Mesenchymal stem cell (in vitro differentiated cells and primary cell): ENCODE measurements around the gene TBPL1.
A peak's percentile ranks its signal among the peaks of the same experiment; 100 is the strongest.

Experiments used
- DNase-seq: peaks from one replicate; pipeline ENCODE4 v3.0.0-alpha.2; 2013
- H2AFZ ChIP-seq: one replicate; pipeline ENCODE4 v1.6.1; 2013; ENCODE audit warnings: low read depth, mild to moderate bottlenecking, control low read depth, inconsistent platforms, low read length, moderate library complexity
- H2AK5ac ChIP-seq: 2 replicates; pipeline ENCODE4 v1.6.1; 2013; ENCODE audit warnings: low read length, moderate library complexity, mild to moderate bottlenecking, inconsistent platforms; ENCODE audit not compliant: severe bottlenecking
- H2BK120ac ChIP-seq: one replicate; pipeline ENCODE4 v1.6.1; 2013; ENCODE audit warnings: low read depth, mild to moderate bottlenecking, inconsistent platforms, low read length, moderate library complexity
- H2BK12ac ChIP-seq, 2 experiments: one replicate each; pipeline ENCODE4 v1.6.1; 2013; ENCODE audit warnings: inconsistent platforms in 2 of 2, low read length in 2 of 2, mild to moderate bottlenecking in 2 of 2, moderate library complexity in 2 of 2, control low read depth in 1 of 2
- H2BK15ac ChIP-seq: one replicate; pipeline ENCODE4 v1.6.1; 2013; ENCODE audit warnings: mild to moderate bottlenecking, low read depth, inconsistent platforms; ENCODE audit not compliant: poor library complexity, severe bottlenecking
- H2BK5ac ChIP-seq: 2 replicates; pipeline ENCODE4 v1.6.1; 2013; ENCODE audit warnings: low read depth, mild to moderate bottlenecking, low read length, control low read depth, inconsistent platforms; ENCODE audit not compliant: poor library complexity, severe bottlenecking
- H3K14ac ChIP-seq, 2 experiments: one replicate each; pipeline ENCODE4 v1.6.1; 2013; ENCODE audit warnings: inconsistent platforms in 2 of 2, low read length in 2 of 2, control low read depth in 1 of 2, mild to moderate bottlenecking in 1 of 2, moderate library complexity in 1 of 2
- H3K18ac ChIP-seq, 2 experiments: one replicate each; pipeline ENCODE4 v1.6.1; 2013; ENCODE audit warnings: inconsistent platforms in 2 of 2, low read length in 2 of 2, control low read depth in 1 of 2, low read depth in 1 of 2, mild to moderate bottlenecking in 1 of 2
- H3K23ac ChIP-seq, 2 experiments: one replicate each; pipeline ENCODE4 v1.6.1; 2013; ENCODE audit warnings: inconsistent platforms in 2 of 2, low read length in 2 of 2, mild to moderate bottlenecking in 2 of 2, moderate library complexity in 2 of 2, control low read depth in 1 of 2
- H3K27ac ChIP-seq: 2 replicates; pipeline ENCODE4 v1.5.1; 2013; ENCODE audit warnings: mild to moderate bottlenecking, moderate library complexity, low read length, control low read depth, inconsistent platforms; ENCODE audit not compliant: poor library complexity, severe bottlenecking
- H3K27me3 ChIP-seq, 2 experiments: 2 replicates each; pipeline versions ENCODE4 v1.6.1 to v1.7.0; 2013; ENCODE audit warnings: low read length in 2 of 2, mild to moderate bottlenecking in 2 of 2, moderate library complexity in 2 of 2, control low read depth in 1 of 2, inconsistent platforms in 1 of 2; ENCODE audit not compliant: control insufficient read depth in 1 of 2, insufficient read depth in 1 of 2
- H3K36me3 ChIP-seq, 2 experiments: 2 replicates each; pipeline versions ENCODE4 v1.6.1 to v1.7.0; 2013; ENCODE audit warnings: low read length in 2 of 2, control low read depth in 1 of 2, inconsistent platforms in 1 of 2, low read depth in 1 of 2, mild to moderate bottlenecking in 1 of 2; ENCODE audit not compliant: insufficient read depth in 2 of 2, control insufficient read depth in 1 of 2
- H3K4ac ChIP-seq, 2 experiments: one replicate each; pipeline ENCODE4 v1.6.1; 2013; ENCODE audit warnings: inconsistent platforms in 2 of 2, low read length in 2 of 2, mild to moderate bottlenecking in 2 of 2, moderate library complexity in 2 of 2, control low read depth in 1 of 2, low read depth in 1 of 2
- H3K4me1 ChIP-seq: 2 replicates; pipeline ENCODE4 v1.6.1; 2013; ENCODE audit warnings: low read depth, low read length, control low read depth; ENCODE audit not compliant: control insufficient read depth, insufficient read depth
- H3K4me2 ChIP-seq: 2 replicates; pipeline ENCODE4 v1.6.1; 2013; ENCODE audit warnings: low read length, mild to moderate bottlenecking, inconsistent platforms; ENCODE audit not compliant: poor library complexity, severe bottlenecking
- H3K4me3 ChIP-seq, 2 experiments: 2 replicates each; pipeline versions ENCODE4 v1.5.1 to v1.7.0; 2013; ENCODE audit warnings: low read length in 2 of 2, mild to moderate bottlenecking in 2 of 2, control low read depth in 1 of 2, low read depth in 1 of 2; ENCODE audit not compliant: insufficient read depth in 1 of 2
- H3K79me1 ChIP-seq: replicated peaks from 2 replicates; pipeline ENCODE4 v1.6.1; 2013; ENCODE audit warnings: mild to moderate bottlenecking, control low read depth, low read length, inconsistent platforms; ENCODE audit not compliant: poor library complexity, severe bottlenecking
- H3K9ac ChIP-seq: 2 replicates; pipeline ENCODE4 v1.7.0; 2013; ENCODE audit warnings: mild to moderate bottlenecking, low read length, moderate library complexity
- H3K9me3 ChIP-seq: 2 replicates; pipeline ENCODE4 v1.7.0; 2013; ENCODE audit warnings: mild to moderate bottlenecking, low read length; ENCODE audit not compliant: control insufficient read depth
- H4K8ac ChIP-seq: one replicate; pipeline ENCODE4 v1.6.1; 2013; ENCODE audit warnings: inconsistent platforms, mild to moderate bottlenecking, low read length, moderate library complexity
- H4K91ac ChIP-seq: one replicate; pipeline ENCODE4 v1.6.1; 2013; ENCODE audit warnings: mild to moderate bottlenecking, low read length, inconsistent platforms
- WGBS: methylation state at CpG from one replicate; pipeline ENCODE4 v1.1.7; 2013; ENCODE audit warnings: mixed read lengths; 5-methylcytosine and 5-hydroxymethylcytosine counted together

Gene TBPL1

DNA sequence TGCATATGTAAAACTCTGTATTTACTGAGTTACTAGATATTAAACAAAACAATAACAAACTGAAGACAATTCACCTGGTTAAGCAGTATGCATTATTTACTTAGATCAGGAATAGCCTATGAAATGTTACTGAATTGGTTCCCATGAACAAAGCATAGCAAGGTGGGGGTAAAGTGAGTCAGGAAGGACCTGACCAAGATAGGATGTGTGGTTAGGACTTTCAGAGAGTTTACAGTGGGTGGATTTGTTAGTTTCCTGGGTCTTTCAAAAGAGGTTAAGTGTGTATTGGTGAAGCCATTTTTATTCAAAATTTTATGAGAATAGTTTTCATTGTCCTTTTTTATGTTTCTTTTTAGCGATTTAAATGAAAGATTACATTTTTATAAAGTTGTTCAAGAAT is 32.9 kb downstream of the TBPL1 start:
- Histone ChIP-seq H3K14ac (no peak overlapping the region), H3K9ac (no peak overlapping the region), H2AK5ac (no peak overlapping the region), H3K4ac (no peak overlapping the region), H3K9me3 (no peaks in the 10 kb centered on the region), H2BK15ac (no peak overlapping the region), H4K8ac (no peak overlapping the region), H2AFZ (no peak overlapping the region), H3K18ac (no peak overlapping the region), H2BK12ac (no peak overlapping the region), H3K36me3 (peaks cover 3 to 68% of the 10 kb centered on the region in 2 experiments), H4K91ac (no peak overlapping the region), H3K23ac (no peak overlapping the region), H3K4me3 (no peak overlapping the region), H3K4me1 (peaks cover 2% of the 10 kb centered on the region), H3K27me3 (no peaks in the 10 kb centered on the region), H3K27ac (no peak overlapping the region), H3K79me1 (peaks cover 5% of the 10 kb centered on the region), H3K4me2 (no peak overlapping the region), H2BK5ac (no peak overlapping the region), H2BK120ac (no peak overlapping the region)
- 100% methylated on average over 1 of the region's 1 CpG for WGBS
- DNase-seq, result no peak

DNA sequence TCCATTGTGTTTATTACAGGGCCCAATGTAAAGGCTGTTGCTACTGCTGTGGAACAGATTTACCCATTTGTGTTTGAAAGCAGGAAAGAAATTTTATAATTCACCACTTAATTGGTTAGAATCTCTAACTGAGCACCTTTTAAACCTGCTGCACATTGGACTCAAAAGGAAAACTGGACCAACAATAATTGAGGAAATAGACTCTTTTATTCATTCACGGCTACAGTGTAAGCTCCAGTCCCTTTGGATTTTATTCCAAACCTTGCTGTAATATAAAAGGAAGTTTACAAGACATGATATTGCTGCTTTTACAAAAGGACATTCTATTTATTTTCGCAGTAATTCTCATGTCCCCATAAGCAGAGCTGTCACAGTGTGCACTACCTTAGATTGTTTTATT is 33.9 kb downstream of the TBPL1 start:
- no peak overlapping the region for H3K18ac ChIP-seq
- H2AK5ac ChIP-seq, result no peak overlapping the region
- DNase-seq, result no peak
- no peak overlapping the region for H4K8ac ChIP-seq
- no peak overlapping the region for H2AFZ ChIP-seq
- no peaks in the 10 kb centered on the region for H3K9me3 ChIP-seq
- no peak overlapping the region for H3K4me2 ChIP-seq
- no peak overlapping the region for H3K14ac ChIP-seq
- no peak overlapping the region for H3K4me3 ChIP-seq
- H2BK120ac ChIP-seq, result no peak overlapping the region
- H3K79me1 ChIP-seq, result peaks cover 5% of the 10 kb centered on the region
- H3K27ac ChIP-seq, result no peak overlapping the region
- no peak overlapping the region for H4K91ac ChIP-seq
- H2BK5ac ChIP-seq, result no peak overlapping the region
- no peaks in the 10 kb centered on the region for H3K27me3 ChIP-seq
- H3K4me1 ChIP-seq, result peaks cover 2% of the 10 kb centered on the region
- H3K23ac ChIP-seq, result no peak overlapping the region
- no peak overlapping the region for H3K9ac ChIP-seq
- WGBS, result no CpG with 5 or more reads among the region's 2 CpGs
- H2BK15ac ChIP-seq, result no peak overlapping the region
- H3K36me3 ChIP-seq, result peaks cover 3 to 61% of the 10 kb centered on the region in 2 experiments
- H3K4ac ChIP-seq, result no peak overlapping the region
- H2BK12ac ChIP-seq, result no peak overlapping the region

DNA sequence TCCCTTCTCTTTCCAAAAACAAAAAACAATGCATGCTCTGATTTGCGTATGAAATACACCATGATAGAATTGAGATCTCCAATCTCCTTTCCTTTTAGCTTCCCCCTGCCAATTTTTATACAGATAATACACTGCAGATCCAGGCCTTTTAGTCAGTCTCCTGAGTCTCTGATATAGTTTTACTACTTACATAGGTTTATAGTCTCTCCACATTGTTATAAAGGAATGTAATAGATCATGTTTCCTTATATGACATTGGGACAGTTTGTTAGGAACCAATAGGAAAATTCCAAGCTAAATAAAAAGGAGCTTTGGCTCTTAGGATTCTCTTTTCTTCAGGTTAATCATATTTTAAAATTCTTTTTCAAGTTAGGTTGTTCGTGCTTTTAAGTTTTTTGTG is 36.5 kb downstream of the TBPL1 start:
- Histone ChIP-seq H4K8ac (no peak overlapping the region), H3K18ac (no peak overlapping the region), H2BK12ac (no peak overlapping the region), H3K9me3 (no peaks in the 10 kb centered on the region), H3K9ac (no peak overlapping the region), H3K36me3 (peaks cover 3 to 36% of the 10 kb centered on the region in 2 experiments), H3K79me1 (peaks cover 2% of the 10 kb centered on the region), H3K4me2 (no peak overlapping the region), H3K4me3 (no peak overlapping the region), H3K27ac (no peak overlapping the region), H3K27me3 (no peaks in the 10 kb centered on the region), H2BK120ac (no peak overlapping the region), H4K91ac (no peak overlapping the region), H2BK15ac (no peak overlapping the region), H2AK5ac (no peak overlapping the region), H2AFZ (no peak overlapping the region), H3K4ac (no peak overlapping the region), H3K23ac (no peak overlapping the region), H3K14ac (no peak overlapping the region), H3K4me1 (no peaks in the 10 kb centered on the region), H2BK5ac (no peak overlapping the region)
- no peak for DNase-seq
- WGBS, result 100% methylated on average over 1 of the region's 2 CpGs

DNA sequence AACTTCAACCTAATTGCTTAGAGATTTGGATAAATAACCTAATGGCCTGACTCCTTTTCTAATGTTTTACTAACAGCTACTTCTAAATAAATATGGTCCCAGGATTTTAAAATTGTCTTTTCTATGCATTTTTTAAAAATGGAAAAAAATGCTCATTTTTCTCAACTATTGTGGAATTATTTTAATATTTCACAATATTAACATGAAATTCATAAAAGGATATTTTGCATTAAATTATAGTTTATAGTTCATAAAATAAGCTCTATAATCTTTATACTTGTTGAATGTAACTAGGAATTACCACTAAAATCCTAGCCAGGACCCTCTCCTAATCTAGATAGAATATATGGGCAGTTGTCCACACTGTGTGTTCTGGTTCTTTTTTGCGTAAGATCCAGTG is 37.3 kb downstream of the TBPL1 start:
- no peak overlapping the region for H2AFZ ChIP-seq
- H3K27me3 ChIP-seq, result no peaks in the 10 kb centered on the region
- no peaks in the 10 kb centered on the region for H3K4me1 ChIP-seq
- H3K4me2 ChIP-seq, result no peak overlapping the region
- no peak overlapping the region for H4K8ac ChIP-seq
- no peak overlapping the region for H3K23ac ChIP-seq
- no peak overlapping the region for H4K91ac ChIP-seq
- H3K14ac ChIP-seq, result no peak overlapping the region
- H2BK5ac ChIP-seq, result no peak overlapping the region
- peaks cover 0 to 31% of the 10 kb centered on the region in 2 experiments for H3K36me3 ChIP-seq
- peak overlapping the region; percentile 77 for H3K27ac ChIP-seq
- H2BK120ac ChIP-seq, result no peak overlapping the region
- 100% methylated on average over 1 of the region's 1 CpG for WGBS
- no peak overlapping the region for H2BK15ac ChIP-seq
- no peak overlapping the region for H3K9ac ChIP-seq
- no peak overlapping the region for H3K4me3 ChIP-seq
- no peak overlapping the region for H3K4ac ChIP-seq
- no peaks in the 10 kb centered on the region for H3K79me1 ChIP-seq
- no peak overlapping the region for H3K18ac ChIP-seq
- no peaks in the 10 kb centered on the region for H3K9me3 ChIP-seq
- H2AK5ac ChIP-seq, result no peak overlapping the region
- no peak overlapping the region for H2BK12ac ChIP-seq
- DNase-seq, result no peak
